Limb (tissue), 2 donors: ENCODE results near the gene RASGRF2.
A peak's percentile ranks its signal among the peaks of the same experiment; 100 is the strongest.

ENCODE experiments used
- DNase-seq, 2 donors: peaks; one replicate each; pipeline ENCODE4 v3.0.0-alpha.2; 2016; ENCODE audit errors: extremely low spot score in 2 of 2

Gene RASGRF2

DNA sequence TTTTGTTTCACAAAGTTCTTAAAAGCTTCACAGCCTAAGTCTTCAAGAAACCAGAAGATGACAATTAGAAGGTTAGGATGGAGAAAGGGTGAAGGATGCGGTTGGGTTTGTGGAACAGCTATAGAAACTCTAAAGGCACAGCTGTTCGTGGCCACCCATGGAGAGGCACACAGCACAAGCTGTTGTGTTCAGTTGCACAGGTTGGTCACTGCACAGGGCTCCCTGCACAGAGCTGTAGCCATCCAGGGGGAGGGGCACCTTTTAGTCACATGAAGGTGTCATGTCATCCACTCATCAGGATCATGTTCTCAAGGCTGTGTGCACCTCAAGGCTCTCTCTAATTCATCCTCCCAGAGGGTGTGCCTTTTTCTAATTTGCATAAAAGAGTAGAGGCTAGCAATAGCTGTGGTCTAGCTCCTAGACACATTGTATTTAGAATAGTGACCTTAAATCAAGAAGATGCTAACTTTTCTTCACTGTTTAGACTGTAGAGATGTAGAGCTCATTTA, 5.0 kb upstream of the RASGRF2 start:
- no peak for DNase-seq

DNA sequence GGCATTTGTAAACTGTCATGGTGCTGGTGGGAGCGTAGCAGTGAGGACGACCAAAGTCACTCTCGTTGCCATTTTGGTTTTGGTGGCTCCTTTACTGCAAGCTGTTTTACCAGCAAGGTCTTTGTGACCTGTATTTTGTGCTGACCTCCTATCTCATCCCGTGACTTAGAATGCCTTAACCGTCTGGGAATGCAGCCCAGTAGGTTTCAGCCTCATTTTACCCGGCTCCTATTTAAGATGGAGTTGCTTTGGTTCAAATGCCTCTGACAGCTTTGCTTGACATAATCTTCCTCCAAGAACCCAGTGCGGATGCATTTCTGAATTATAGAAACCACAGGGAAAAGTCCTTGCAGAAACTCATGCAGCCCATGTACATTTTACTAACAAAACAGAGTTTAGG, 3.9 kb upstream of the RASGRF2 start:
- DNase-seq, result no peak

DNA sequence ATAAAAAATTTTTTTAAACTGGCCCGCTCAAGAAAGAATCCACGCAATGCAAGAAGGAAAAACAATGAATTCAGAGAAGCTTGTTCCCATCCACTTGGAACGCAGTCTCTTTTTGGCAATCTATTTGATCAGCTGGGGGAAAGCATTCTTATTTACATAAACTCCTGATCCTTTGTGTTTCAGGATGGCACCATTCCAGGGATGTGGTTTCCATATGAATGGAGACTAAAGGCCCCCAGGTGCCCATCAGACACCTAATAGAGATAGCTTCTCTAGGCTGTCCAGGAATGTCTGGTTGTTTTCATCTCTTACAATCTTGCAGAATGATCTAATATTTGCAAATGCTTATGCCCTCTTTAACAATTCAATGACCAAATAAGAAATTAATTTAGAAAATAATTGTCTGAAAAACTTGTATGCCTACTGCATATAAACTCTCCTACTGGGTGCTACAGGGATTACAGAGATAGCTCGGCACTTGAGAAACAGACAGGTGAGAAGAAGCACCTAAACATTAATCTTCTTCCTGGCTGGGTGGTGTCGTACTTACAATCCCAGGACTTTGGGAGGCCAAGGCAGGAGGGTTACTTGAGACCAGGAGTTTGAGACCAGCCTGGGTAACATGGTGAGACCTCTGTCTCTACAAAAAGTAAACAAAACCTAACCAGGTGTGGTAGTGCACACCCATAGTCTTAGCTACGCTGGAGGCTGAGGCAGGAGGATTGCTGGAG, 3.0 kb upstream of the RASGRF2 start:
- DNase-seq, result no peak

DNA sequence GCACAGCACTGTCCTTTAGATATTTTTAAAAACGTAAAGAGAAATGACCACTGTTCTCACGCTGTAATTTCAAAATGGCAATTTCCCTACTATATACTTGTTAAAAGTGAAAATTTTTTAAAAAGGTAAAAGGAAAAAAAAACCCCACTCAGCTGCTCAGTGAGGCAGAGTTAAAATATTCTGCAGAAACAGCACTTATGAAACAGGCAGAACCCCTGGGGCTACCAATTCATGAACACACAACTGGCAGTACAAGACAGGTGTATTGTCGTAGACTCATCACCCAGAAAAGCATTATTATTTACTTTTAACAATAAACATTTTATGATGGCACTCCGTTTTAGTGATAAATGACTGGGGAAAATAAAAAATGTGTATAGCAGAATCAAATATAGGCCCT, 1.5 kb upstream of the RASGRF2 start:
- DNase-seq, result no peak

DNA sequence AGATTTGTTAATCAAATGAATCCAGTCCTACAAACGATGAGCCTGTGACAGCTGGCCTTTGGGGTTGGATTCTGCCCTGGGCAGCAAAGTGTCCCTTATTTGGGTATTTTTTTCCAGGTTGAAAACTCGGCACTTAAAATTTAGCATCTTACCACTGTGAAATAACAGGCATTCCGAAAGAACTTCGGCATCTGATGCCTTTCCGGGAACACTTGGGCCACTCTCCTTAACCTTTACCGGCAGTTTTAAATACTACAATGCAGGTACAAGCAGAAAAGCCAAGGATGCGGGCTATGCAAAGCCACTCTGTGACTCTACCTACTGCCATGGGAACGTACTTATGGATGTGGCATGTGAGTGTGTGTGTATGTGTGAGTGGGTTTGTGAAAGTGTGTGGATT, 1.0 kb upstream of the RASGRF2 start:
- no peak for DNase-seq

DNA sequence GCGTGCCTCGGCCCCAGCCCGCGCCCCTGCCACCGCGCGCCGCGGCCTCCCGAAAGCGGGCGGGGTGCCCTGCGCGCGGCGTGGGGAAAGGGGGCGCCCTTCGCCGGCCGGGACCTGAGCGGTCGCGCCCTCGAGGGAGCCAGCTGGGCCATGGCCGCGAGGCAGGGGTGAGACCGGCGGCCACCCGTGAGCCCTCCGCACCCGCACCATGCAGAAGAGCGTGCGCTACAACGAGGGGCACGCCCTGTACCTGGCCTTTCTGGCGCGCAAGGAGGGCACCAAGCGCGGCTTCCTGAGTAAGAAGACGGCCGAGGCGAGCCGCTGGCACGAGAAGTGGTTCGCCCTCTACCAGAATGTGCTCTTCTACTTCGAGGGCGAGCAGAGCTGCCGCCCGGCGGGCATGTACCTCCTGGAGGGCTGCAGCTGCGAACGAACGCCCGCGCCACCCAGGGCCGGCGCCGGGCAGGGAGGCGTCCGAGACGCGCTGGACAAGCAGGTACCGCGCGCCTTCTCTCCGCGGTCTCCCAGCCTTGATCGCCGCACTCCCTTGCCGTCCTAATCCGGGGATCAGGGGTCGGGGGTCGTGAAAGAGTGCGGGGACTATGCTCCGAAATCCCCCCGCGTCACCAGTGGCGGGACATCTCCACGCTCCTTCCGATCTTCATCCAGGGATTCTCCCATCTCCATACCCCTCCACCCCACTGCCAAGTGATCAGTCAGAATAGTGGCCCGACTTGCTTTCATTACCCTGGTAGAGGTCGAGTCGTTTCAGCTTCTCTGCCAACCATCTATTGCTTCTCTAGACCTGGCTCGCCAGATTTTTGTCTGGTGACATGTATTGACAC, 590 bp downstream of the RASGRF2 start:
- DNase-seq, result peak in 1 of 2 donors; percentile 54

DNA sequence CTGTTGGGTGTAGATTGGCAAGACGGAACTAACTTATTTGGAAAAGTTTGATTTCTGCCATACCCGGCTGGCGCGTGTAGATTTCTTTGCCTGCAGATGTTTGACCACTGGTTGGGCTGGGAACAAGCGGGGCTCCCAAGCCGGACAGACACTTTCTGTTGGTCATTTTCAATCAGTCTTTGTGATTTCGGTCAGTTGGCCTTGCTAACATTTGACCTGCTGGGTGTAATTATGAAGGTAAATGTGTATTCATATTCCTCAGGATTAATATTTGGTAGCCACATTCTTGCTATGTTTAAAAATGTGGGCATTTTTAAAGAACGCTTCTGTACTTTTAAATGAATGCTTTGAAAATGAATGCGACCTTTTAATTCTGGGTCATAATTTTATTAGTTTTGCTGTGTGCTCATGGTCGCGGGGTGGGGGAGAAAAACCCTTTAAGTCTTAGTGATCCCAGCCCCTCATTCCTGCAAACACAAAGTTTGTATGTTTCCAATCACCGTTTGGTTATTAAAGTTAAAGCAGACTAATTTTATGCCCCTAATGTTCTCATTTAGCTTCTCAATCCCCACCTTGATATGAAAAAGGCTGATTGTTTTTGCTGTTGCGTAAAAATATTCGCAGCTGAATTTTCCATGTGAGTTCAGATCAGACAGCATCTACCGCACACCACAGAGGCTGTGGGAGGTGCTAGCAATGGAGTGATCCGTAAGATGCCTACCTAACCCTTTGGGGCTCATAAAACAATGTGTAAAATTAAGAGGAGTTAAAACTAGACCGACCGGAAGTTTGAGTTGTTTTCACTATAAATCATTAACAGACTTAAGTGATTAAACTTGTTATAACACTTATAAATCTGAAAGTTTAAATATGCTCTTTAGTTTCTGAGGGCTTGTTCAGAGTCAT, 1.5 kb downstream of the RASGRF2 start:
- DNase-seq, result peak in 1 of 2 donors; percentile 33

DNA sequence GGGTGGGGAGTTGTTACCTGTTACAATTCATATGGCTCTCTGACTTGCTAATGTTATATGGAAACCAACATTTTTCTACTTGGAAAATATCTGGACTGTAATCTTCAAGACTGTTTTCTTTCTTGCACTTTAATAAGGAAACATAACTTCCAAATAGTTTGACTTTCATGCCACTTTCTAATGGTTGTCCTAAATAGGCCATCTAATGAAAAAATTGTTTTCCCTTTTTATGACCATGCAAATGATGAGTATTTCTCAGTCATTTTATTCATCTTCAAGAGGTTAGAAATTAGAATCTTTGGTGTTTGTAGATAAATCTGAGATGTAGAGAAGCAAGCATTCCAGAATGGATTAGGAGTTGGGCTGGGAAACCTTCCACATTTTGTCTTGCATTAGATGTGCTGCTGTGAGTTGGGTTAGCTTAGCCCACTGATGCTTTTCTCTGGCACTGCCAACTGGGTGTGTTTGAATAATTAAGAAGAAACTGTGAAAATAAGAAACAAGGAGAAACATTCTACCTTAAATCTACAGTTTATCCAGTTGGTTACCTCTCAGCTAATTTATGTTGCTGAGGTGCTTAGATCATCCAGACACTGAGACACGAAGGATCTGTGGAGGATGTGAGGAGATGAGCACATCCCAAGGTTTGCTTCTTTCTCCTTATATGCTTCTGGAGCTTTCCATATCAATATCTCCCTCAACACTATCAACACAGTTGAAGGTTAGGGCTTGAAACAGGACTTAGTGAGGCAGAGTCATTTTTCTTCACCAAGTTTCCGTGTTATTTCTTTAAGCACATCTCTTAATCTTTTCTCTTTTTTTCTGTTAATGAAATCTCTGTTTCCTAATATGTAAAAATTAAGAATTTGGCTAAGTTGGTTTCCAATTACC, 2.7 kb downstream of the RASGRF2 start:
- no peak for DNase-seq

DNA sequence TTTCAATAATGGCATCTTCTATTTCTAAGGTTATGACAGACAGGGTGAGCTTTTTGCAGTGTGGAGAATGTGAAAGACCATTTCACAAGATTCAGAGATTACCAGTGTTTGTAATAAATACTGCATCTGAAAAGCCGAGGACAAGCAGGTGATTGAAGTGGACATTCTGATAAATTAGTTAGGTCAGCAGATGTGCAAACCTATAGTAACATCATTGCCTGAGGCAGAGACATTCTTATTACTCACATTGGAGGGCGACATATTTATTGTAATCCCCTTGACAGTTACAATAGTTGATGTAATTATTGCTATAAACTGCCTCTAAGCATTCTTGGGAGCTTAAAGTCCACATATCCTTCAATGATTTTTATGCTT, 3.3 kb downstream of the RASGRF2 start:
- no peak for DNase-seq

DNA sequence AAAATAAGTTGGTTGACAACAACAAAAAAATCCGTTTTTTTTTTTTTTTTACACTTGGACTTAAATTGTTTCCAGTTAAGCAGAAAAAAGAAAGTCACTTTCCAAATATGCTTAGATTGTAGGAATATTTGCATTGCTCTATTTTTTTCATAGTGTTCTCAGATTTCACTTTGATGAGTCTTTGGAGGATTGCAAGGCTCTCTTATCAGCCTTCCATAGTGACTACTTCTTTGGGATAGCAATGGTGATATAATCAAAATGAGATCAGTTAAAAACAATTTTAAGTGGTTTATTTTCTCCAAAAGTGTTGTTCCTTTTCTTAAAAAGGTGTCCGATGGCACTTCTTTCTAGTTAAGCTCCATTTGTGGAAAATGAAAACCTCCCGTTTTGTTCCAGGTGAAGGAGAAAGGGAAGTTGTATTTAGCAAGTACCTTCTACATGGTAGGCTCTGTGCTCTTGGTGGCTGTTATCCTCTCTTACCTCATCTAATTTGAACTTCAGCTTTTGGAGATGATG, 3.9 kb downstream of the RASGRF2 start:
- DNase-seq, result no peak

DNA sequence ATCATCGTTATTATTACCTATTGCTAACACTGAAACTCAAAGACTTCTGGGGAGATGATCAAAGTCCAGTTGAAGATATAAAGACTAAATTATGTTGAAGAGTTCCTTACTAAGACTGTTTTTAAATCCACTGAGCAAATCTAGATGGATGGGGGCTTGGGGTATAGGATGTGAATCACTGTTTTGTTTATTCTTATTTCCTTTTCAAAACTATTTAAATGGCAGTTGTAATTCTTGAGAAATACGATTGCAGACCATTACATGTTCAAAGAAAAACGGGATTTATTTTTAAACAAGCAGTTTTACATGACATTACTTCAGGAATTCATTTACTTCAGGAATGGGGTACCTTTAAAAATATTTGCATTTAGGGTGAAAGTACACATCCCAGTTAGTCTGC, 4.3 kb downstream of the RASGRF2 start:
- no peak for DNase-seq

DNA sequence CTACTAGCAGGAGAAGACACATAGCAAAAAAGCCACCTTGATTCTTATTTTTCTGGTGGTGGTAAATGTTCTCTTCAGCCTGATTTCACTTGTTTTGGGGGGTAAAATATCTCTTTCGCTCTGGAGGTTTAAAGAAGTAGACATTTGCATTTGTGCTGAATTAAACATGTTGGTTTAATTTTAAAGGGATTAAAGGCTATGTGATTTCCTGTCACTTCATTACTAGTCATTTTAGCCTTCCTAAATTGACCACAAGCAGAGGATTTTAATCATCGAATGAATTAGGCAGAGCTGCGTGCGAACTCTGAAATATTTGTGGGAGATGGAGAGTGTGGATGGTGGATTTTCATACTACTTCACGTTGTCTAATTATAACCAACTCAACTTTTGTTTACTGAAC, 4.8 kb downstream of the RASGRF2 start:
- no peak for DNase-seq

DNA sequence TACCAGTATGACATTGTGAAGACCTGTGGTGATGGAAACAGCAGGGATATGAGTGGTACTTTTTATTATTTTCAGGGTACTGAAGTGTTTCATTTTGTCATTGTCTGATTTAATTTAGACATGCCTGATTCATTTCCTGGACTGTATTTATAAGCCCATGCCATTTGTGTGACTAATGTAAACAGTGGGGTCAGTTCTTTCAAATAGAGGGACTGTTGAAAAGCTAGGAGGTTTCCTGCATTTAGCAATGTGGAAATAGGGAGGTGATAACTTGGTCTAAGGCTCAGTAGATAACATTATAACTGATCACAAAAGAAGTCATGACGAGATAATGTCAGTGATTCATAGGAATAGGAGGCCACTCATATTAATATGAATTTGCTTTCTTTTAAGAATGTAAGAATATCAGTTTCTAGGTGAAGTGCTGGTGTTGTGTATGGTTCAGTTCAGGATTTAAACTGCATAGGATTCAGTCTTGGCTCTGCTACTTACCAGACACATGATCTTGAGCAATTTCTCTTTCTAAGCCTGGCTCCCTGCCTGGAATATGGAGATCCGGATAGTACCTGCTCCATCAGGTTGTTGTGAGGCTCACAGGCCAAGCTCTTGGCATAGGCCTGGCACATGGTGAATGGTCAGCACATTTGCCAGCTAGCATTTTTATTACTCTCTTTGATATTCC, 7.5 kb downstream of the RASGRF2 start:
- DNase-seq, result no peak

DNA sequence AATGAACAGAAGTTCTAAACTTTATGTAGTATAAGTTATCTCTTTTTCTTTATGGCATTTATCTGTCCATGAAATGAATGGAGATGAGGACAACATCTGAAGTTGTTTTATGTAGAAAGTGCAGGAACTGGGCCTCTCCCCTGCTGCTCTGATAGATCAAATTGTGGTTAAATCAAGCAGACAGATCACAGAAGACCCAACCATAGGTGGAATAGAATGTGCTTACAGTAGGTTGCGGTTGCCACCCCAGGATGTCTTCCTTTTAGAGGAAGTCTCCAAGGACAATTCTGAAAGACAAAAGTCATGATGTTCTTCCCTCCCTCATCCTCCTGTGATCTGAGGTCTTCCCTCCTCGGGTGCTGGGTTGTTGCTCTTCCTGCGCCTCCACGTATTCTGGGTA, 12.9 kb downstream of the RASGRF2 start:
- DNase-seq, result no peak

DNA sequence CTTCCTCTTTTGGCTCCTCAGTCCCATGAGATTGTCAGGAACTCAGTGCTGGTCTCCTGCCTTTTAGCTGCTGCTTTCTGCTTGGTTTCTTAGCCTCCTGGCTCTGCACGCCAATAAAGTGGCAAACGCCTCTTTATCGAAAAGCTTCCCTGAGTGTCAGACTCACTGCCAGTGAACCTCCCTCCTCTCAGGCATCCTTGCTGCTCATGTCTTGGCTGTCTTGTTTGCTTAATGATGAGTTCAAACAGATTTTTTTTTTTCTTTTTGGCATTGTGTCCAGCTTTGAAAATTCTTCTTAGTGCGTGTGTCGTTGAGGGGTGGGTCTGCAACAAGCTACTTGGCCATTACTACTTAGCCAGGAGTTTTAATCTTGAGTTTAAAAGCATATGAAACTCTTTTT, 14.9 kb downstream of the RASGRF2 start:
- DNase-seq, result no peak

DNA sequence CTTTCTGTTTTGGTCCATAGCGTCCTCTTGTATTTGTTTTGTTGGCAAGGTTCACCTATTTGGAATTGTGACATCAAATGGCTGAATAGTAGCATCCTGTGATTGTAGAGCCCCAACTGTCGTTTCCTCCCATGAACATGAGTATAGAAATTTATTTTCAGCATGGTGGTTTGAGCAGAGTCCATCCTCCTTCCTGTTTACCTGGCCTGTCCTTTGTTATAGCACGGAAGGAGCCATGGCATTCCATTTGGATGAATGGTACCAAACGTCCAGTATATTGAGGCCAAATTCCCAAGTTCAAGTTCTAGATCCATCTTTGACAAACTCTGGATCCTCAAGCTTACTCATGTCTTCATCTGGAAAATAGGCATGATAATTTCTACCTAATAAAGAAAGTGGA, 16.8 kb downstream of the RASGRF2 start:
- DNase-seq, result no peak

DNA sequence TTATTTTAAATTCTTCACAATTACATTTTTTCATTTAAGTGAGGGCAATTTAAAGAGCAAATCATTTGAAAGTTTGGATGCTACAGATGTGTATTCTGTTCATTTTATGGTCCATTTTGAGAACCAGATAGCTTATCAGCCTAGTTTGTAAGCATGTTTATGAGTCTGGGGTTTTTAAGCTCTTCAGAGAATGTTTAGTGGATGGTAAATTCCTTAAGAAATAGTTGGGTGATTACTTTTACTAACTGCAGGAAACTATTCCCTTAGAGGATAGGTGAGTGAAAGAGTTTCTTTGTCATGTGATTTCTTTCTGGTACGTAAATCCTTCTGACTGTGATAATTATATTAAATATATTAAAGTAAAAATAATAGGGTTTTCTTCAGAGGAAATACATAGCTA, 17.6 kb downstream of the RASGRF2 start:
- no peak for DNase-seq

DNA sequence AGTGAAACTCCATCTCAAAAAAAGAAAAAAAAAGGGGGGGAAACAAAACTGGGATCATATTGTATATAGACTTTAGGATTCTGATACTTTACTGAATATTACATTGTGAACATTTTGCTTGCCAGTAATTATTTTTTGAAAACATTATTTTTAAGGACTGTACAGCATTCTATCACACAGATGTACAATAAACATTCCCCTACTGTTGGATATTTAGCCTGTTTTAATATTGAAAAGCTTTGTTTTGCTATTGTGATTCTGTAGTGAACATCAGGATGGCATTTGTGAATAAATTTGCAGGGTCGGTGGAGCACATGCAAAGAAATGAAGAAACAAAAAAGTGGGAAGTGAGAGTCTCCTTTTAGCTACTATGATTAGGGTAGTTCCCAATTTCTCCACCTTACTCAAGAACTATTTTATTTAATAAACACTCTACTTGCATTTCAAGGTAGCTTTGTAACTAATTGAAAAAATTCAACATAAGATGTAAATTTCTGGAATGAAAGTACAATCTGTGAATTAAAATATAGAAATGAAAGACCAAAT, 18.7 kb downstream of the RASGRF2 start:
- no peak for DNase-seq

DNA sequence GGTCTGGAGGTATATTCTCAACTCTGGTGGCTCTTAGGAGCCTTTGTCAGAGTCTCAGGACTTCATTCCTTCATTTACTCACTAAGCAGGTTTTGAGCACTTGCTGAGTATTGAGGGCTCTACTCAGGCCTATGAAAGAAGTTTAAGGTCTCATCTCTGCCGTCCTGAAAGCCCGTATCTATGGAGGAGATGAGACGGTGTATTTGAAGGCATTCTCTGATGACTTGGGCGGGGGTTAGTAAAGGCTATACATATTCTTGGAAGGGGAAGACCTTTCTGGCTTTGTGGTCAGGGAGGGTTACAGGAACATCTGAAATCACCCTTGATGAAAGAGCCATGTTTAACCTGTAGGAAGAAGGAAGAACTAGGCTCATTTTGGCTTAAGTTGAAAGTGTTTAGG, 21.9 kb downstream of the RASGRF2 start:
- no peak for DNase-seq
